Left hindlimb (tissue), 1 donor: Measurements from ENCODE around the gene SMYD3.
"Not testable (repeated sequence)": the region's sequence is repeated elsewhere in the genome, so short reads cannot be mapped to it uniquely, and the experiment has no call there.

Experiments used
- DNase-seq: peaks from one replicate; pipeline ENCODE4 v3.0.0-alpha.2; 2018

Gene SMYD3

DNA sequence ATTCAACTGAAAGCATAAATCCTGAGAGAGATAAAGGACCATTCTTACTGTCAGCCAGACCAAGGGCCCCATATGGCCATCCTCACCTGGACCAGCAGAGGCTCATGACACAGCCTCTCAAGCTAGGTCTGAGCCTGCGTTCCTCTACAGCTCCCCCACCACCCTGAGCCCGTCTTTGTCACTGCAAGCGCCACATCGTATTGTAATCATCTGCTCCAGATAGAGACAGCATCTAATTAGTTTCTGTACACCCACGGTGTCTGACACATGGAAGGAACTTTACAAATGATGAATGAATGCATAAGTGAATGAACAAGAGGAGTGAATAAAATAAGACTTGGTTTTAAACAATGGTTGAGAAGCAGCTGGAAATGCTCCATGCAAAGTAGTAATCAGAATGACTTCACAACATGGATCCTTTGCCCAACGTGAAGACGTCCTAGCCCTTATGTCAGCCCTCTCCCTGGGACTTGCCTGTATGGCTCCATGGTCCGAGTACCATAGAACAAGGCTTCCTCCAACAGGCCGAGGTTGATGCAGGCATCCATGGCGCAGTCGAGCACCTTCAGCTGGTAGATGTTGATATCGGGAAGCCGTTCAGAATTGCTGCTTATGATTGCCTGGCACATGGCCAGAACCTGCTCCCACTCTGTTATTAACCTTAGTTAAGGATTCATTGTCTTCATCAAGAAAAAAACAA, 648.9 kb downstream of the SMYD3 start:
- DNase-seq = no peak

DNA sequence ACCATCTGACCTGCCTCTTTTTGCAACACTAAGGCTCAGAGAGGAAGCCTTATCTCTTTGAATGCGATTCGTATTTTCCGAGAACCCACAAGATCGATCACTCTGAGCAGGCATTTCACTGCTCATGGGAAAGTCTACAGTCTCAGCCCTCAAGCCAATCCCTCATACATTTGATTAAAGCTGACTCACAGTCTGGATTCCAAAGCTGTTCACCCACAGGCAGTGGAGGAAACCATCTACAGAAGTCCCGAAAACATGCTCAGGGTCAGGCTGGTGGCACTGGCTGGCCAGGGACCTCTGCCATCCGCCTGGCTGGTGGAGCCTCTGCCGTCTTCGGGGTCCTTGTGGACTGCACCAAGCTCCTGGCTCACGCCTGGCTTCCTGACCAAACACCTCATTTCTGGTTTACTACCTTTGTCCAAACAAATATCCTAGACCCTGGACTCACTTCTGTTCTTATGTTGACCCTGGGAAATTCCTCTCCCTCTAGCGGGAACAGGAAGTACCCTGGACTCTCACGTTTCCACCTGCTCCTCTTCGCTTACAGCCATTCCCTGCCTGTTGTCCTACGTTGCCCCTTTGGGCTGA, 650.0 kb downstream of the SMYD3 start:
- DNase-seq = no peak

DNA sequence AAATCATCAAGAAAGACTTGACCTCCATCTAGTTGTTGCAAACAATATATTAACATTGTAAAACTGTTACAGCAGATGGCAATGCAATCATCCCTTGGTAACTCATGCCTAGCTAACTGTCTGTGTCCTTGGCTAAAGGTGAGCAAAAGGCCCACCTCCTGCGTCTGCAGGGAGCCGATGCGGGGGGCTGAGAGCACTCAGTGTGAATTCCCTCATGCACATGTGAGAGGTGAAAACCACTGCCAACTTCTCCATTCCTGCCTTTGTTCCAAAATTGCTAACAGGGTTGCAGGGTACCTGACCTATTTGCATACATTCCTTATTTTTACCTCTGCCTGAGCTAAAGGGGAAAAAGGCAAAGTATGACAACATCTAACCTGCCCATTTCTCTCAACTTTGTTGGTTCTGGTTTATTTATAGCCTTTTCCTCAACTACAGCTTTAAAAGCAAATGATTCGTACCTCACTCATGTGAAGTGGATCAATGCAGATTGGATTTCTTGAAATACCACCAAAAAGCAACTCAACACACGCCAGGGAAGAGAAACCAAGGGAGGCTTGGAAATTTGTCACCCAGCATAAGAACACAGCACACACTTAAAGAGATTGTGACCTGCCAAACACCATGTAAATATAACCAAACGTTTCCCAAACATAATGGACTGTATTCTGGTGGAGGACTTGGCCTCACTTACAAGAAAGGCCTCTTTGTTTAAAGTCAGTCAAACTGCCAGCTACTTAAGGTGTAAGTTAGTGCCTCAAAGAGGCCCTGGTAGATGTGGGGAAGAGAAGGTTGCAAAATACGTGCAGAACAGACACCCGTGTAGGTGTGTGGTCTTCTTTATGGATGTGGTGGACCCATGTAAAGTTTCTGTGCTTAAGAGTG, 651.0 kb downstream of the SMYD3 start:
- DNase-seq = no peak

DNA sequence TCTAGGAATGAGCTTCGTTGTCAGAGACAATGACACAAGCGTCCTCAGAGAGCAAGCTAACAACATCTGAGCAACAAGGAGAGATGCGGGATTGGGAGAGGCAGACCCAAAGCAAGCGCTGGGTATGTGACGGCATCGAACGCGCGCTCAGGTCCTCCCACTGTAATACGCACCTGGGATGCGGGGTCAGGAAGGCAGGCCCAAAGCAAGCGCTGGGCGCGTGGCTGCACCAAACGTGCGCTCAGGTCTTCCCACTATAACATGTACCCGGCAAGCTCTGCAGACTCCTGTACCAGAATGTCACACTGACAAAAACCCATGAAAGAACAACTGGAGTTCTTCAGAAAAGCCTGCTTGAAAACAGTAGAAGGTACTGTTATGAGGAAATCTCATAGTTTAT, 653.8 kb downstream of the SMYD3 start:
- no peak for DNase-seq

DNA sequence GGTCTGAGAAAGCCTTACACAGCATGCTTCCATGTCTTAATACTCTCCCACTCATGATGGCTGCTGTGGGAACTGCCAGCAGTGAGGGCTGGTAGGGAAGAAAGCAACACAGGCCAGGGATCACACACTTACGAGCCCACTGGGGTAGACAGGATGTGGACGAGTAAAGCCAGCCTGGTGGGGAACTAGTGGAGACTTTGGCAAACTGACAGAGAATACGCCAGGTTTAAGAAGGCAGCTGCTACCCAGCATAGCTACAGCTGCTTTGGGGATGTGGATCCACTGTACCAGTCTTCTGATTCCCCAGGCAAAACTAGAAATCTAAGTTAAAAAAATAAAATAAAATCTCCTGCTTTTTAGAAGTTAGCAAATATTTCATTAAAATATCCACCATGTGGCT, 664.0 kb downstream of the SMYD3 start:
- no peak for DNase-seq

DNA sequence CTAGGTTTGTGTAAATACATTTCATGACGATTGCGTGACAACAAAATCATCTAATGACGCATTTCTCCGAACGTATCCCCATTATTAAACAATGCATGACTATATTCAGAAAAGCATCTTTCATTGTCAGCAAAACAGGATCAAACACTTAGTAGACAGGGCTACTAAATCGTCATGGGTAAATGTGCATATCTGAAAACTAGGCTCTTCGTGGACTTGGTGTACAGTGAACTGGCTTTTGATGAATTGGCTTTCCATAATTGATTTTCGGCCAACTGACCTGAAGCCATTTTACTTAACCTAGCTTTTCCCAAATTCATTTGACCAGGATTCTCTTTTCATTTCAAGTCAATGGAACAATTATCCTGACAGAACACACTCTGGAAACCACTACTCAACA, 665.0 kb downstream of the SMYD3 start:
- DNase-seq = no peak

DNA sequence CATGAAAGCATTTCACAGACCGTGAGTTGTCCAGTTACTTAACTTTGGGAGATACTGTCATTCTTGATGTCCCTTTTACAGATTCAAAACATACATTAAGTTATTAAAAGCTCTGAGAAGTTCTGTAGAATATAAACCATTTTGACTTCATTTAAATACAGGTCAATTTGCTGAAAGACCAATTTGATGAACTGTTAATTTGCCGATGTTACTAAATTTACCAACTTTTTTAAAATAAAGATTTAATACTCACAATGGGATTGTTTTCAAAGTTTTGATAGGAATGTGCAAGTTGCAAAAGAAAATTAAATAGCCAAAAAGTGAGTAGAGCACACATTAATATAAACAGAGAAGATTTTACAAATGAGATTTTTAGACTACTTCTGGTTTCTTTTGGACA, 666.1 kb downstream of the SMYD3 start:
- no peak for DNase-seq

DNA sequence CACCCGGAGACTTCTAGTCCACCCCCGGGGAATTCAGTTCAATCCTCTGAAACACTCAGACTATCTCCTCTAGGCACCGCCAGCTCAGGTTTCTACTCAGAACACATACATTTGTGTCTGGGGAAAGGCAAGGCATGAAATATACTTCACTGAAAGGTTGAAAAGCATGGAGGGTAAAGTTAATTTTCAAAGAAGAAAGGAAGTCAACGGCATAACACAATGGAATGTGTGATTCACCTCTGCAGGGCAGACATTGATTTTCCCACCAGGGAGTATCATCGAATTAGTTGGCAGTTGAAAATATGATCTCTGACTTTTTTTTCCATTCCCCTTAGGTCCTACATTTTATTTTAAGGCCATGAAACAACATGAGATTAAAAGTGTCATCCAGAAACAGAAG, 669.4 kb downstream of the SMYD3 start:
- DNase-seq = no peak

DNA sequence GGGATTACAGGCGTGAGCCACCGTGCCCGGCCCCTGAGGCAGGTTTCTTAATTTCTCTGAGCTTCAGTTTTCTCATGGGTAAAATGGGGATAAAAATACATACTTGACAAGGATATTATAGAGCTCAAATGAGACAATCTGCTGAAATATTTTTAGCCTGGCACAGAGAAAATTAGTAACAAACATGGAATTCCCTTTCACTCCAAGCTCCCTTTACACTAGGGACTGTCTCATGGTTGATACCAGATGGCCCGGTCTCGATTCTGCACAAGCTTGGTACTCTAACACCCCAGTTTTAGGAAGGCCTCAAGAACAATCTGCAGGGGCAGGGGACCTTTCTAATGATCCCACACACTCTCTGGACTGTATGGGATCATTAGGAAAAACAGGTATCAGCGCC, 671.7 kb downstream of the SMYD3 start:
- no peak for DNase-seq

DNA sequence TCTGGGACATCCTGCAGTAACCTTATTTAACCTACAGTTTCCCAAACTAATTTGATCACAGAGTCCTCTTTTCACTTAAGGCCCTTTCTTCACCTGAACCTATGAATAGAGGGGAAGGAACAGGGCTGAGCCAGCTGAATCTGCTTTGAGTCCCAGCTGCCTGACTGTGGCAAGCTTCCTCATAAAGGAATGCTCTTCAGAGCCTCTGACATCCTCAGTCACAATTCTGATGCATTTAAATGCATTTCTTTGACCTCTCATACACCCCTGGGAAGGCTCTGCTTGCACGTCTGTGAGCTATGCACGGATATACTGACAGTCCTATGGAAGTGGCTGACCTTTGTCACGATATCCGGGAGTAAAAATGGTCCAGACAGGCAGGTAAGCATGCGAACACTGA, 673.1 kb downstream of the SMYD3 start:
- DNase-seq = no peak

DNA sequence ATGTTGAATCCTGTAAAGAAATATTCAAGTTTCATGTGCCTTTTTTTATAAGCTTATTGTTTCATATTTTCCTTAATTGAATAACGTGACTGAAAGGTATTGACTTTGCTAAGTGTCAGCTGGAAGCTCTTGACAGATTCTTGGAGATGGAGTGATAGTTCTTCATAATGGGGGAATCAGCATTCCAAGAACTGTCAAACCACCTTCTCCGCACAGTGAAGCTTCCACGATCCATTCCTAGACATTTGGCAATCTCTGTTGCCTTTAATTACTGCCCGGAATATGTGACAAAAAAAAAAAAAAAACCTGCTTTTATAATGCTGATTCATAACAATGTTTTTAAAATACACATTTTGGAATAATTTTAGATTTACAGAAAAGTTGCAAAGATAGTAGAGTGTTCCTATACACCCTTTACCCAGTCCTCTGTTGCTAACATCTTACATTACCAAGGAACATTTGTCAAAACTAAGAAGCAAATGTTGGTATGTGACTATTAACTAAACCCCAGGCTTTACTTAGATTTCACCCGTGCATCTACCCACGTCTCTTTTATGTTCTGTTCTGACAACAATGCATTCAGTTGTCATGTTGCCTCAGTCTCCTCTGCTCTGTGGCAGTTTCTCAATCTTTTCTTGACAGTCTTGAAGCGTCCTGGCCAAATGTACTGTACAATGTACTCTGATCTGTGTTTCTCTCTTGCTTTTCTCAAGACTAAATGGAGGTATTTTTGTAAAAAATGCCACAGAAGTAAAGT, 674.1 kb downstream of the SMYD3 start:
- DNase-seq = no peak

DNA sequence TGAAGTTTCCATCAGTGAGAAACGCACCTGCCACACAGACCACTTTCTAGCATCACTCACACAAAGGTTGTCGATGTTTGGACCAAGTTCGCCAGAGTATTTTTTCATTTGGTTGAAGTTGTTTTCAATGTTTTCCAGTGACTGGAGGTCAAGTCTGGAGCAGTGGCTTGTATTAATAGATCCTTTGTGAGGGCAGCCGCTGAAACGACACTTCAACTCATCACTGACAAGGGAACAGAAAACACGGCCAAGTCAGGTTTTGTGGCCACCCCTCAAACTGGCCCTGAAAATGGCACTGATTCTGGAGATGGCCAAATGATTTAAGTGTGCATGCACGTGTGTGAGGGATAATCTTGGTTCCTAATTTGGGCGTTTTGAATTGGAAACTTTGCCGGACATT, 675.6 kb downstream of the SMYD3 start:
- DNase-seq = no peak

DNA sequence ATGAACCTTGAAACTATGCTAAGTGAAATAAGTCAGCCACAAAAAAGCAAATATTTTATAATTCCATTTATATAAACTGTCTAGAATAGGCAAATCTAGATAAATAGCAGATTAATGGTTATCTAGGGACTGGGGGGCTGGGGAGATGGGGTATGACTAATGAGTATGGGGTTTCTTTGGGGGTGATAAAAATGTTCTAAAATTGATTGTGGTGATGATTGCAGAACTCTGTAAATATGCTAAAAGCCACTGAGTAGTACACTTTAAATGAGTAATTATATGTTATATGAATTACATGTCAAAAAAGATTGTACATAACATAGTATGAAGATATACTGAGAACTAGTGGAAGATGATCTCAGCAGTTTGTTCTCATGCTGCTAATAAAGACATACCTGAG, 677.3 kb downstream of the SMYD3 start:
- DNase-seq = no peak

DNA sequence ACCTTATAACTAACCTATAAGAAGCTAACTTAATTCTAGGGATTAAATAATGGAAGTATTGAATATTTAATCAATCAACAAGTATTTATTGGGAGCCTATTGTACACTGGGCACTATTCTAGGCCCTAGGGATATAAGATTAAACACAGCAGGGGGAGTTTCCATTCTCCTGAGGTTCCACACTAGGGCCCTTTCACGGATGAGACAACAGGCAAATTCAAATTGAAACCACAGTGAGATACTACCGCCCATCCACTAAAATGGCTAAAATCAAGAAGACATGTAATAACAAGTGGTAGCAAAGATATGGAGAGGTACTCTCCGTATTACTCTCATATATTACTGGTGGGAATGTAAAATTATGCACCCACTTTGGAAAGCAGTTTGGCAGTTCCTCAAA, 677.9 kb downstream of the SMYD3 start:
- no peak for DNase-seq

DNA sequence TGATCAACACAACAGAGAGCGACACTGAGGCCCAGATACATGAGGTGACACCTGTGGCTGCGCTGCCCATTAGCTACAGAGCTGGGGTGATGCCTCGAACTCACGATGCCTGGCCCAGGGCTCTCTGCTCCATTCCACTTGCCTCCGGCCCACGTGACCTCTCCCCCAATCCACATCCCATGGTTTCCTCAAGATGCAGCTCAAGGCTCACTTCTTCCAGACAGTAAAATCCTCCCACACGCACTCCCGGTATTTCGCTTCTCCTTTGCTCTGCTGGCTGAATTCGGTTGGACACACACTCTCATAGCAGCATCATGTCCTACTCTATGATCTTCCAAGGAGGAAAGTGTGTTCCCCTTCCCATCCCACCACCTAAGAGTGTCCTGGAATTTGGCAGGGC, 679.8 kb downstream of the SMYD3 start:
- DNase-seq = no peak

DNA sequence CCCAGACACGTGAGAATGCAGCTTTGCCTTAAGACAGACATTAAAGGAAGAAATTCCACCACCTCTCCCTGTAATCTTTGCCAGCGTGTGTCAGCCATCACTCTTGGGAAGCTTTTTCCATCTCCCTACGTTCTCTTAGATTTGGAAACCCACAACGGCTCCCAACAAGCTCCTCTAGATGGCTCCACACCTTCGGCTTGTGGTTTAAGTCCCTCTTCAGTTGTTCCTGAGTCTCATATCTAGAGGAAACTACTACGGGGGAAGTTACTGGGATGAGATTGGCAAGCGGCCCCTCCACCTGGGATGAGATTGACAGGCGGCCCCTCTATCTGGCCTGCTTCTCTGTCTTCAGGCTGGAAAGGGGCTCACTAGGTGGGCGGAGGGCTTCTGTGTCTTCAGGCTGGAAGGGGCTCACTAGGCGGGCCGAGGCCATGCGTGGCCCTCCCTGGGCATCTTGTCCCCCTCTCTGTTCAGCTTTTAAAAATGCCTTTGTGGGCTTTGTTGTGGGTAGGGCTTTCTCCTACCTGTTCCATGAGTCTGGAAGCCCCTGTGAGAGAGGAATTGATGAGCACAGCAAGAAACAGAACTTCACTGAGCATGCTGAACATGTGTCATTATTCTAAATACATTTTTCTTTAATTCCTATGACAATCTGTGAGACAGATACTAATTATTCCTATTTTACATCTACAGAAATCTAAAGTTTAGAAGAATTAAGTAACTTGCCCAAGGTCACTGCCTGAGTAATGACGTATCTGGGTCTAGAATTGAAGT, 681.8 kb downstream of the SMYD3 start:
- no peak for DNase-seq

DNA sequence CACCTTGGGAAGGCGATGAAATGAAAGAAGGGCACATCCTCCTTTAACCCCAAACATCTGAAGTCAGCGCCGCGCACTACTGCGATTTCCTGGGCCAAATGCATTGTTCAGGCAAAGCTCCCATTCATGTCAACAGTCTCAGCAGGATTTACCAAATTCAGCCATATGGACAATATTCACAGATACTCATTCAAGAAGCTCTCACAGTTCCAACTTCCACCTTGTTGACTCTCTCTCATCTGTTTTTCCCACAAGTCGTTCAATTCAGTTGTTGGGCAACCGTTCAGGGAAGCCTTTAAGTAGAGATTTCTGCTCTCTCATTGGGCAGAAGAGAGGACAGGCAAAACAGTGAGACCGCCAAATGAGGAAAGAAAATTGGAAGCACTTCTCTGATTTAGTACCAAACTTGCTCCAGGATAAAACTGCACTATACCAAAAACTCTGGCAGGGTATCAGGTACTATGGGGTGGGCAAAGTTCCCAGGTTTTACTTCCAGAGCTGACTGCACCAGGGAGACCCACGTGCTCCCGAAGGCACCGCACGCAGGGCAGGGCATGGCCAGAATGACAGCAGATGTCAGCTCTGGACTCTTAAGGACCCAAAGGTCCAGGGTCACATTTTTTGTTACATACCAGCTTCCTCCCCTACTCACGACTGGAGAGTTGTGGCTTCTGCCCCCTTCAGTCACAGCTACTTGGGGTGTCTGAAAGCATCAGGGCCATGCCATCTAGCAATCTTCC, 683.5 kb downstream of the SMYD3 start:
- DNase-seq = no peak

DNA sequence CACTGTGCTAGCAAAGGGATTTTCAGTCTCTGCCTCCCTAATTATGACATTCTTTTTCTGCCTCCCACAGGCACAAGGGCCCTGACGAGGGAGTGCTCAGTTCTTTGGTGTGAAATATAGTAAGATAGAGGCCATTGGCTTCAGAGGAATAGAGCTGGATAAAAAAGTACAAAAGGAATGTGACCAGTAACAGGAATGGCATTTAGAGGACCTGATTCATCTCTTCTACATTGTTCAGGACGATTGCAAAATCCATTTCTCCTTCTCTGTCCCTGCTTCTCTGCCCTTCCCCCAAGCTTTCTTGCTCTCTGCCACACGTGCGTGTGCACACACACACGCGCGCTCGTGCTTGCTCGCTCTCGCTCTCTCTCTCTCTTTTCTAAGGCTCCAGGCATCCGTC, 684.1 kb downstream of the SMYD3 start:
- no peak for DNase-seq

DNA sequence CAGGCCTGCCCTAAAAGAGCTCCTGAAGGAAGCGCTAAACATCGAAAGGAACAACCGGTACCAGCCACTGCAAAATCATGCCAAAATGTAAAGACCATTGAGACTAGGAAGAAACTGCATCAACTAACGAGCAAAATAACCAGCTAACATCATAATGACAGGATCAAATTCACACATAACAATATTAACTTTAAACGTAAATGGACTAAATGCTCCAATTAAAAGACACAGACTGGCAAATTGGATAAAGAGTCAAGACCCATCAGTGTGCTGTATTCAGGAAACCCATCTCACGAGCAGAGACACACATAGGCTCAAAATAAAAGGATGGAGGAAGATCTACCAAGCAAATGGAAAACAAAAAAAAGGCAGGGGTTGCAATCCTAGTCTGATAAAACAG, 688.7 kb downstream of the SMYD3 start:
- not testable (repeated sequence) for DNase-seq

DNA sequence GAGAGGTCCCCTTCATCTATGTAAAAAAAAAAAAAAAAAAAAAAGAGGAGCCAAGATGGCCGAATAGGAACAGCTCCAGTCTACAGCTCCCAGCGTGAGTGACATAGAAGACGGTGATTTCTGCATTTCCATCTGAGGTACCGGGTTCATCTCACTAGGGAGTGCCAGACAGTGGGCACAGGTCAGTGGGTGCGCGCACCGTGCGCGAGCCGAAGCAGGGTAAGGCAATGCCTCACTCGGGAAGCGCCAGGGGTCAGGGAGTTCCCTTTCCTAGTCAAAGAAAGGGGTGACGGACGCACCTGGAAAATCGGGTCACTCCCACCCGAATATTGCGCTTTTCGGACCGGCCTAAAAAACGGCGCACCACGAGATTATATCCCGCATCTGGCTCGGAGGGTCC, 690.6 kb downstream of the SMYD3 start:
- not testable (repeated sequence) for DNase-seq

DNA sequence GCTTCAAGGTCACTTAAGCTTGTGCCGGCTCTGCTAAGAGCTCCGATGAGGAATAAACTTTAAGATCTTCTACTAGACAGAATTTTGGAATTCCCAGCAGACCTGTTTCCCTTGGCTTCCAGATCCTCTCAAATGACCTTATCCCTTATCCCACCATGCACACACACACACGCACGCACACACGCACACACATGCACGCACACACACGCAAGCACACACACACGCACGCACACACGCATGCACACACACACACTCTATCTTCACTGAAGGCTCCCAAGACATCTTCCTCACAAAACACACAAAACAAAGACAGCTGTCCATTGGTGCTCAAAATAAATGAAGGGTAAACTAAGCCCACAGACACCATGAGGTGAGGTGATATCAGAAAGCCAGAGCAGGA, 692.4 kb downstream of the SMYD3 start:
- no peak for DNase-seq

DNA sequence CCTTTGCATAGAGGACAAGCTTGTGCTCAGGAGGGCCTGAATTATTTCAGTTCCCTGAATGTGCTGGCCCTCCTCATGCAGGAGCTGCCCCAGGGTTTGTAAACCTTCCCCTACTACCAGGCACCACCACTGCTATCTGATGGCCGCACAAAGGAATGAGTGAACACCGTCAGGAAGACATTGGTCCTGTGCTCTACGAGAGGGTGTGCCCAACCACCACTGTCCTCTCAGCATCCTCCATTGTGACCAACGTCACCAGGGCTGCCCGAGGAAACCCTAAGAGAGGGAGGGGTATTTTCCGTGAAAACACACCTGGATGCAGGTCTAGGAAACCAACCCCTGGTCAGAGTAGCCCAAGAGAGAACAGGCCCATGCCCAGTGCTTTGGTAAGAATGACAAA, 694.8 kb downstream of the SMYD3 start:
- DNase-seq = no peak
